ENCODE results near the gene BAZ1A. TPM values are rescaled to one million over a fixed set of nuclear protein-coding genes. Genes with fewer than 3 reads are reported as not detected.

The BAZ1A gene
- total RNA-seq, 1 experiment from 2014 or later, result 17.3 TPM

DNA sequence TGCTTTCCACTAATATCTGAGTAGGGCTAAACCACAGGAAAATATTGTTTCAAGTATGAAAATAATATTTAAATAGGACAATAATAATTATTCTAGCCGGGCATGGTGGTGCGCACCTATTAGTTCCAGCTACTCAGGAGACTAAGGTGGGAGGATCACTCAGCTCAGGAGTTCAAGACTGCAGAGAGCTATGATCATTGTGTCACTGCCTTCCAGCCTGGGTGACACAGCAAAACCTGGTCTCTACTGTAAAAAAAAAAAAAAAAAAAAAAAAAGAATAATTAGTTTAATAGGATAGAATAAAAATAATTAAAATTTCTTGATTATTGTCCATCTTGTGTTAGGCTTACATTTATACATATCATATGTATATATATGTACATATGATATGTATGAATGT lies 38.5 kb upstream of the BAZ1A start:
- no peaks in the 10 kb centered on the region for H3K27me3 ChIP-seq (ENCODE audit: insufficient read depth, low read depth)
- BruUV-seq (replicated peaks), result no TSS peak
- H3K9me3 ChIP-seq (ENCODE audit: insufficient read depth, low read depth), result no peaks in the 10 kb centered on the region
- H3K79me2 ChIP-seq (ENCODE audit: low read depth), result no peaks in the 10 kb centered on the region
- TF ChIP-seq, protein P1, sequence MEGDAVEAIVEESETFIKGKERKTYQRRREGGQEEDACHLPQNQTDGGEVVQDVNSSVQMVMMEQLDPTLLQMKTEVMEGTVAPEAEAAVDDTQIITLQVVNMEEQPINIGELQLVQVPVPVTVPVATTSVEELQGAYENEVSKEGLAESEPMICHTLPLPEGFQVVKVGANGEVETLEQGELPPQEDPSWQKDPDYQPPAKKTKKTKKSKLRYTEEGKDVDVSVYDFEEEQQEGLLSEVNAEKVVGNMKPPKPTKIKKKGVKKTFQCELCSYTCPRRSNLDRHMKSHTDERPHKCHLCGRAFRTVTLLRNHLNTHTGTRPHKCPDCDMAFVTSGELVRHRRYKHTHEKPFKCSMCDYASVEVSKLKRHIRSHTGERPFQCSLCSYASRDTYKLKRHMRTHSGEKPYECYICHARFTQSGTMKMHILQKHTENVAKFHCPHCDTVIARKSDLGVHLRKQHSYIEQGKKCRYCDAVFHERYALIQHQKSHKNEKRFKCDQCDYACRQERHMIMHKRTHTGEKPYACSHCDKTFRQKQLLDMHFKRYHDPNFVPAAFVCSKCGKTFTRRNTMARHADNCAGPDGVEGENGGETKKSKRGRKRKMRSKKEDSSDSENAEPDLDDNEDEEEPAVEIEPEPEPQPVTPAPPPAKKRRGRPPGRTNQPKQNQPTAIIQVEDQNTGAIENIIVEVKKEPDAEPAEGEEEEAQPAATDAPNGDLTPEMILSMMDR (conservative IDR thresholded peaks at IDR 0.05), result no peak
- no peak for TF ChIP-seq EZH2 (IDR thresholded peaks at IDR 0.05; ENCODE audit: low read depth)
- POLR2A ChIA-PET (ENCODE audit: unreplicated experiment), result no interaction called here
- no peaks in the 10 kb centered on the region for H3K9me2 ChIP-seq (ENCODE audit: insufficient read depth)
- no peaks in the 10 kb centered on the region for H3F3A ChIP-seq (ENCODE audit: insufficient read depth, low read depth)
- no peak overlapping the region for H3K4me3 ChIP-seq
- no peak overlapping the region for H3K4me2 ChIP-seq
- no peak for DNase-seq
- intact Hi-C loops (cut with micrococcal nuclease; ENCODE audit: unreplicated experiment), result no loop called here
- H2AFZ ChIP-seq, result no peak overlapping the region
- H3K4me1 ChIP-seq (replicated peaks; ENCODE audit: insufficient read depth), result no peaks in the 10 kb centered on the region
- CTCF ChIA-PET, result no interaction called here
- H3K36me3 ChIP-seq (ENCODE audit: low read depth), result no peaks in the 10 kb centered on the region
- no peaks in the 10 kb centered on the region for H4K20me1 ChIP-seq (ENCODE audit: insufficient read depth)
- no peak overlapping the region for H3K27ac ChIP-seq

DNA sequence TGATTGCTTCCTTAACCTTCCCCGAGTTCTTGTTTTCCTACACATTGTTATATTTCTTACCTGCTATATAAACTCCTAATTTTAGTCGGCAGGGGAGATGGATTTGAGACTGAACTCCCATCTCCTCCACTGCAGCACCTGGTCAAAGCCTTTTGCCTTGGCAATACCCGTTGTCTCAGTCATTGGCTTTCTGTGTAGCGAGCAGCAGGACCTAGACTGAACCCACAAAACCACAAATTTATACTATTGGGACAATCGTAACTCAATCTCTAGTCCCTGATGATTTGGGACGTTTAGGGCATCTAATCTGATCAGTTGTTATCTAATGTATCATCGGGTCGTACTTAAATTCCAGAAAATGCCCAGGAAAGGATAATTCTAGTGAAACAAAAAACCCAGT lies 37.8 kb upstream of the BAZ1A start:
- BruUV-seq (replicated peaks), result no TSS peak
- no peaks in the 10 kb centered on the region for H3K79me2 ChIP-seq (ENCODE audit: low read depth)
- POLR2A ChIA-PET (ENCODE audit: unreplicated experiment), result no interaction called here
- TF ChIP-seq, protein P1 (conservative IDR thresholded peaks at IDR 0.05), result no peak
- TF ChIP-seq EZH2 (IDR thresholded peaks at IDR 0.05; ENCODE audit: low read depth), result no peak
- DNase-seq, result no peak
- no peaks in the 10 kb centered on the region for H3F3A ChIP-seq (ENCODE audit: insufficient read depth, low read depth)
- H4K20me1 ChIP-seq (ENCODE audit: insufficient read depth), result no peaks in the 10 kb centered on the region
- H3K9me2 ChIP-seq (ENCODE audit: insufficient read depth), result no peaks in the 10 kb centered on the region
- H3K27me3 ChIP-seq (ENCODE audit: insufficient read depth, low read depth), result no peaks in the 10 kb centered on the region
- CTCF ChIA-PET, result no interaction called here
- intact Hi-C loops (cut with micrococcal nuclease; ENCODE audit: unreplicated experiment), result no loop called here
- H3K9me3 ChIP-seq (ENCODE audit: insufficient read depth, low read depth), result no peaks in the 10 kb centered on the region
- no peaks in the 10 kb centered on the region for H3K36me3 ChIP-seq (ENCODE audit: low read depth)
- no peak overlapping the region for H3K4me2 ChIP-seq
- no peak overlapping the region for H2AFZ ChIP-seq
- H3K27ac ChIP-seq, result no peak overlapping the region
- no peak overlapping the region for H3K4me3 ChIP-seq
- H3K4me1 ChIP-seq (replicated peaks; ENCODE audit: insufficient read depth), result no peaks in the 10 kb centered on the region

DNA sequence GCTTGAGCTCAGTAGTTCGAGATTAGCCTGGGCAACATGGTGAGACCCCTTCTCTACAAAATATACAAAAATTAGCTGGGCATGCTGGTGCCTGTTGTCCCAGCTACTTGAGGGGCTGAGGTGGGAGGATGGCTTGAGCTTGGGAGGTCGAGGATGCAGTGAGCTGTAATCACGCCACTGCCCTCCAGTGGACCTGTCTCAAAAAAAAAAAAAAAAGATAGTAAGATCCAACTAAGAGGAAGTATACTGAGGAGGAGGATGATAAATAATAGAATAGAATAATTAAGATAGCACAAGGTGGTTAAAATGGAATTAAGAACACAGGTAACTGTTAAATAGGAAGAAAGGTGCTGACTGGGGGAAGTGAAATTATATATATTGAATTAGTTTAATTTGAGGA lies 37.0 kb upstream of the BAZ1A start:
- no TSS peak for BruUV-seq (replicated peaks)
- POLR2A ChIA-PET (ENCODE audit: unreplicated experiment), result interaction anchor here (0.6 kb wide), 1 partner anchor 35 kb away, joined by 3 read pairs; no protein-coding TSS in a partner anchor
- no peaks in the 10 kb centered on the region for H3K27me3 ChIP-seq (ENCODE audit: insufficient read depth, low read depth)
- H2AFZ ChIP-seq, result no peak overlapping the region
- no peak overlapping the region for H3K27ac ChIP-seq
- no peaks in the 10 kb centered on the region for H3K36me3 ChIP-seq (ENCODE audit: low read depth)
- CTCF ChIA-PET, result interaction anchor here (0.6 kb wide), 1 partner anchor 199 kb away, joined by 9 read pairs; no protein-coding TSS in a partner anchor
- no peak for DNase-seq
- H3K79me2 ChIP-seq (ENCODE audit: low read depth), result no peaks in the 10 kb centered on the region
- H3K4me1 ChIP-seq (replicated peaks; ENCODE audit: insufficient read depth), result no peaks in the 10 kb centered on the region
- H3K4me3 ChIP-seq, result no peak overlapping the region
- H3K9me2 ChIP-seq (ENCODE audit: insufficient read depth), result no peaks in the 10 kb centered on the region
- no peak overlapping the region for H3K4me2 ChIP-seq
- no peak for TF ChIP-seq EZH2 (IDR thresholded peaks at IDR 0.05; ENCODE audit: low read depth)
- TF ChIP-seq, protein P1 (conservative IDR thresholded peaks at IDR 0.05), result no peak
- intact Hi-C loops (cut with micrococcal nuclease; ENCODE audit: unreplicated experiment), result no loop called here
- H3K9me3 ChIP-seq (ENCODE audit: insufficient read depth, low read depth), result no peaks in the 10 kb centered on the region
- no peaks in the 10 kb centered on the region for H3F3A ChIP-seq (ENCODE audit: insufficient read depth, low read depth)
- H4K20me1 ChIP-seq (ENCODE audit: insufficient read depth), result no peaks in the 10 kb centered on the region
